ENCODE measurements around the gene ATP2C2.
"Not testable (repeated sequence)": the region's sequence is repeated elsewhere in the genome, so short reads cannot be mapped to it uniquely, and the experiment has no call there.

Gene ATP2C2

GRCh38 chr16:84418056-84418849 is 49.9 kb downstream of the ATP2C2 start:
- Histone ChIP-seq H3K79me2 (ENCODE audit: insufficient read depth, low read length) (no peaks in the 10 kb centered on the region), H2AFZ (ENCODE audit: low read length) (no peak overlapping the region), H4K20me1 (ENCODE audit: insufficient read depth, low read length, poor library complexity, severe bottlenecking) (no peaks in the 10 kb centered on the region), H3K4me3 (ENCODE audit: low read length, poor library complexity, severe bottlenecking) (no peak overlapping the region), H3K9me2 (replicated peaks; ENCODE audit: low read depth, low read length) (no peaks in the 10 kb centered on the region), H3K9ac (ENCODE audit: low read depth, low read length, poor library complexity, severe bottlenecking) (no peak overlapping the region), H3K4me2 (ENCODE audit: low read depth, low read length, poor library complexity, severe bottlenecking) (no peak overlapping the region), H3F3A (ENCODE audit: low read depth) (no peaks in the 10 kb centered on the region), H3K4me1 (ENCODE audit: insufficient read depth, low read length, poor library complexity, severe bottlenecking) (no peaks in the 10 kb centered on the region), H3K36me3 (ENCODE audit: insufficient read depth, low read length) (no peaks in the 10 kb centered on the region), H3K9me3 (ENCODE audit: insufficient read depth, low read depth, low read length) (no peaks in the 10 kb centered on the region), H3K27me3 (ENCODE audit: insufficient read depth, low read length, poor library complexity, severe bottlenecking) (peaks cover 42% of the 10 kb centered on the region)
- TF ChIP-seq CTCF (conservative IDR thresholded peaks at IDR 0.05; ENCODE audit: low read length) (no peak), EZH2phosphoT487 (IDR thresholded peaks at IDR 0.05; ENCODE audit: borderline replicate concordance) (no peak)

GRCh38 chr16:84419730-84420129 is 51.4 kb downstream of the ATP2C2 start:
- TF ChIP-seq CTCF (conservative IDR thresholded peaks at IDR 0.05; ENCODE audit: low read length) (no peak), EZH2phosphoT487 (IDR thresholded peaks at IDR 0.05; ENCODE audit: borderline replicate concordance) (no peak)
- Histone ChIP-seq H3K4me1 (ENCODE audit: insufficient read depth, low read length, poor library complexity, severe bottlenecking) (no peaks in the 10 kb centered on the region), H3K36me3 (ENCODE audit: insufficient read depth, low read length) (no peaks in the 10 kb centered on the region), H4K20me1 (ENCODE audit: insufficient read depth, low read length, poor library complexity, severe bottlenecking) (no peaks in the 10 kb centered on the region), H3K4me2 (ENCODE audit: low read depth, low read length, poor library complexity, severe bottlenecking) (no peak overlapping the region), H3K79me2 (ENCODE audit: insufficient read depth, low read length) (no peaks in the 10 kb centered on the region), H3K9ac (ENCODE audit: low read depth, low read length, poor library complexity, severe bottlenecking) (no peak overlapping the region), H3K9me3 (ENCODE audit: insufficient read depth, low read depth, low read length) (no peaks in the 10 kb centered on the region), H3K4me3 (ENCODE audit: low read length, poor library complexity, severe bottlenecking) (no peak overlapping the region), H3K27me3 (ENCODE audit: insufficient read depth, low read length, poor library complexity, severe bottlenecking) (peaks cover 48% of the 10 kb centered on the region), H2AFZ (ENCODE audit: low read length) (no peak overlapping the region), H3K9me2 (replicated peaks; ENCODE audit: low read depth, low read length) (no peaks in the 10 kb centered on the region), H3F3A (ENCODE audit: low read depth) (no peaks in the 10 kb centered on the region)

- not testable (repeated sequence) for H2AFZ ChIP-seq (ENCODE audit: low read length); H4K20me1 ChIP-seq (ENCODE audit: insufficient read depth, low read length, poor library complexity, severe bottlenecking); H3K36me3 ChIP-seq (ENCODE audit: insufficient read depth, low read length); H3K79me2 ChIP-seq (ENCODE audit: insufficient read depth, low read length); H3K4me2 ChIP-seq (ENCODE audit: low read depth, low read length, poor library complexity, severe bottlenecking); H3K9me3 ChIP-seq (ENCODE audit: insufficient read depth, low read depth, low read length); H3K9me2 ChIP-seq (replicated peaks; ENCODE audit: low read depth, low read length); H3K4me1 ChIP-seq (ENCODE audit: insufficient read depth, low read length, poor library complexity, severe bottlenecking); H3K9ac ChIP-seq (ENCODE audit: low read depth, low read length, poor library complexity, severe bottlenecking); H3K4me3 ChIP-seq (ENCODE audit: low read length, poor library complexity, severe bottlenecking); H3F3A ChIP-seq (ENCODE audit: low read depth)
- peaks cover 56% of the 10 kb centered on the region for H3K27me3 ChIP-seq (ENCODE audit: insufficient read depth, low read length, poor library complexity, severe bottlenecking)
Observed at GRCh38 chr16:84420556-84420955, 52.2 kb downstream of the ATP2C2 start.

All from Loucy (cell line).